Loucy (cell line): ENCODE data around the gene ZNF236.
A peak's percentile ranks its signal among the peaks of the same experiment; 100 is the strongest.

Experiments used
- H2AFZ ChIP-seq: fragments of 200-600 bp; sonication (generic); 2 replicates; pipeline ENCODE4 v1.6.0; 2016; ENCODE audit warnings: antibody characterized with exemption, mild to moderate bottlenecking, low read length, moderate library complexity
- H3F3A ChIP-seq: fragments of 200-600 bp; 2 replicates; pipeline ENCODE4 v1.6.0; 2016; ENCODE audit warnings: antibody characterized with exemption, low read depth, mild to moderate bottlenecking
- H3K27me3 ChIP-seq: fragments of 200-600 bp; sonication (generic); 2 replicates; pipeline ENCODE4 v1.6.1; 2014; ENCODE audit warnings: low read length, mild to moderate bottlenecking; ENCODE audit not compliant: insufficient read depth, poor library complexity, severe bottlenecking
- H3K36me3 ChIP-seq: fragments of 200-600 bp; sonication (generic); 2 replicates; pipeline ENCODE4 v1.6.1; 2016; ENCODE audit warnings: low read length; ENCODE audit not compliant: insufficient read depth
- H3K4me1 ChIP-seq: fragments of 200-600 bp; sonication (generic); 2 replicates; pipeline ENCODE4 v1.5.1; 2014; ENCODE audit warnings: low read length, mild to moderate bottlenecking; ENCODE audit not compliant: insufficient read depth, poor library complexity, severe bottlenecking
- H3K4me2 ChIP-seq: fragments of 200-600 bp; sonication (generic); 2 replicates; pipeline ENCODE4 v1.6.0; 2014; ENCODE audit warnings: antibody characterized with exemption, low read length, low read depth, mild to moderate bottlenecking; ENCODE audit not compliant: poor library complexity, severe bottlenecking
- H3K4me3 ChIP-seq: fragments of 200-600 bp; sonication (generic); 2 replicates; pipeline ENCODE4 v1.5.1; 2014; ENCODE audit warnings: low read length, mild to moderate bottlenecking, mixed read lengths; ENCODE audit not compliant: poor library complexity, severe bottlenecking
- H3K79me2 ChIP-seq: fragments of 200-600 bp; sonication (generic); 2 replicates; pipeline ENCODE4 v1.6.1; 2014; ENCODE audit warnings: low read length; ENCODE audit not compliant: insufficient read depth
- H3K9ac ChIP-seq: fragments of 200-600 bp; sonication (generic); 2 replicates; pipeline ENCODE4 v1.6.0; 2014; ENCODE audit warnings: mild to moderate bottlenecking, low read depth, low read length, moderate library complexity; ENCODE audit not compliant: poor library complexity, severe bottlenecking
- H3K9me2 ChIP-seq: fragments of 200-600 bp; sonication (generic); replicated peaks from 2 replicates; pipeline ENCODE4 v1.6.1; 2016; ENCODE audit warnings: low read depth, low read length, mixed read lengths
- H3K9me3 ChIP-seq: fragments of 200-600 bp; sonication (generic); 2 replicates; pipeline ENCODE4 v1.6.1; 2014; ENCODE audit warnings: mild to moderate bottlenecking, antibody characterized with exemption, low read length, low read depth; ENCODE audit not compliant: insufficient read depth
- H4K20me1 ChIP-seq: fragments of 200-600 bp; sonication (generic); 2 replicates; pipeline ENCODE4 v1.6.0; 2014; ENCODE audit warnings: antibody characterized with exemption, low read length, mild to moderate bottlenecking; ENCODE audit not compliant: insufficient read depth, poor library complexity, severe bottlenecking
- CTCF ChIP-seq: fragments of 200-600 bp; sonication (generic); conservative IDR thresholded peaks from 2 replicates; pipeline ENCODE4 v1.5.1; 2014; ENCODE audit warnings: mild to moderate bottlenecking, antibody characterized with exemption, low read length
- EZH2phosphoT487 ChIP-seq: fragments of 200-600 bp; IDR thresholded peaks from 2 replicates; pipeline ENCODE4 v1.6.1; 2018; ENCODE audit warnings: antibody characterized with exemption, mild to moderate bottlenecking, moderate library complexity, borderline replicate concordance

The ZNF236 gene

GRCh38 chr18:76844742-76845477 lies 22.6 kb downstream of the ZNF236 start:
- Histone ChIP-seq H2AFZ (no peak overlapping the region), H3K9ac (no peak overlapping the region), H3K27me3 (no peaks in the 10 kb centered on the region), H3K79me2 (peaks cover 27% of the 10 kb centered on the region; the same call in 1 of the 2 replicates), H3K9me2 (no peaks in the 10 kb centered on the region), H3F3A (0 out of 2 replicates have a peak, but pooled peaks cover under 1% of the 10 kb centered on the region), H4K20me1 (no peaks in the 10 kb centered on the region), H3K36me3 (no peaks in the 10 kb centered on the region), H3K4me1 (peaks cover 6% of the 10 kb centered on the region), H3K4me3 (no peak overlapping the region), H3K4me2 (no peak overlapping the region), H3K9me3 (no peaks in the 10 kb centered on the region)
- TF ChIP-seq EZH2phosphoT487 (no peak), CTCF (no peak)

DNA sequence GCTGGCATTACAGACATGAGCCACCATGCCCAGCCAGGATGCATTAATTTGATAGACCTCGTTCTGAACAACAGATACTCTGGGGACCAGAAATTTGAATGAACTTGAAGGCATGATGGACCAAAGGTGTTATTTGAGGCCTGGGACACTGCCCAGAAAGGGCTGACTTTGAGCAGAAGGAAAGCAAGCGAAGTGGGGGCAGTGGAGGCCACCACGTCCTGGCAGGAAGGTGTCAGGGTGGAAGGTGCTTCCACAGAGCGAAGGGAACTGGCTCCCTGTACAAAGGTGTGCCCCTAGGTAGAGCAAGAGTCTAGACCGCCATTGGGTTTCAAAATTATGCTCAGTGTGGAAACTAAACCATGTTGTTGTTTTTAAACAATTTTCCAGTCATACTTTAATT lies 23.9 kb downstream of the ZNF236 start:
- H3K9me3 ChIP-seq: no peaks in the 10 kb centered on the region
- no peak overlapping the region for H3K4me3 ChIP-seq
- no peaks in the 10 kb centered on the region for H3K9me2 ChIP-seq
- no peaks in the 10 kb centered on the region for H3K36me3 ChIP-seq
- peaks cover 13% of the 10 kb centered on the region for H3K4me1 ChIP-seq
- no peaks in the 10 kb centered on the region for H3K27me3 ChIP-seq
- peaks cover 22% of the 10 kb centered on the region; the same call in 1 of the 2 replicates for H3K79me2 ChIP-seq
- H3F3A ChIP-seq: 0 out of 2 replicates have a peak, but pooled peaks cover 2% of the 10 kb centered on the region
- no peaks in the 10 kb centered on the region for H4K20me1 ChIP-seq
- H3K9ac ChIP-seq: no peak overlapping the region
- H3K4me2 ChIP-seq: no peak overlapping the region
- H2AFZ ChIP-seq: no peak overlapping the region
- TF ChIP-seq CTCF (no peak), EZH2phosphoT487 (no peak)

GRCh38 chr18:76847916-76848315 lies 25.6 kb downstream of the ZNF236 start:
- Histone ChIP-seq H3K4me3 (no peak overlapping the region), H3K9me3 (no peaks in the 10 kb centered on the region), H3F3A (0 out of 2 replicates have a peak, but pooled peaks cover 2% of the 10 kb centered on the region), H3K36me3 (peaks cover 10% of the 10 kb centered on the region), H3K9ac (no peak overlapping the region), H3K4me2 (no peak overlapping the region), H2AFZ (no peak overlapping the region), H3K9me2 (no peaks in the 10 kb centered on the region), H3K4me1 (peaks cover 13% of the 10 kb centered on the region), H3K27me3 (no peaks in the 10 kb centered on the region), H3K79me2 (peaks cover 14% of the 10 kb centered on the region; the same call in 1 of the 2 replicates), H4K20me1 (no peaks in the 10 kb centered on the region)
- TF ChIP-seq CTCF: 0 out of 2 replicates have a peak, but pooled peaks have one; percentile 16
- TF ChIP-seq EZH2phosphoT487: no peak
